ENCODE measurements around the gene ROBO1. TPM values are rescaled to one million over a fixed set of nuclear protein-coding genes. Genes with fewer than 3 reads are reported as not detected.
"Not testable (repeated sequence)": the region's sequence is repeated elsewhere in the genome, so short reads cannot be mapped to it uniquely, and the experiment has no call there.

Gene ROBO1
- total RNA-seq, 1 experiment from 2014 or later: 22.9 TPM

GRCh38 chr3:78708565-78709073 is 1059.2 kb downstream of the ROBO1 start:
- no peak for DNase-seq (ENCODE audit: low read depth)

- DNase-seq (ENCODE audit: low read depth): no peak
These were observed 1060.2 kb downstream of the ROBO1 start for GRCh38 chr3:78707609-78708008.

- DNase-seq (ENCODE audit: low read depth): no peak
These were observed 1060.8 kb downstream of the ROBO1 start for GRCh38 chr3:78706906-78707523.

- no peak for DNase-seq (ENCODE audit: low read depth)
These were observed 1063.9 kb downstream of the ROBO1 start for GRCh38 chr3:78703944-78704343.

GRCh38 chr3:78701537-78701936 is 1066.3 kb downstream of the ROBO1 start:
- no peak for DNase-seq (ENCODE audit: low read depth)

GRCh38 chr3:78698431-78698830 is 1069.4 kb downstream of the ROBO1 start:
- no peak for DNase-seq (ENCODE audit: low read depth)

GRCh38 chr3:78697426-78697825 is 1070.4 kb downstream of the ROBO1 start:
- no peak for DNase-seq (ENCODE audit: low read depth)

GRCh38 chr3:78690766-78691165 is 1077.0 kb downstream of the ROBO1 start:
- DNase-seq (ENCODE audit: low read depth): no peak

GRCh38 chr3:78689378-78689777 is 1078.4 kb downstream of the ROBO1 start:
- DNase-seq (ENCODE audit: low read depth): no peak

- DNase-seq (ENCODE audit: low read depth): no peak
These were observed 1080.3 kb downstream of the ROBO1 start for GRCh38 chr3:78687520-78687919.

- no peak for DNase-seq (ENCODE audit: low read depth)
These were observed 1084.5 kb downstream of the ROBO1 start for GRCh38 chr3:78683284-78683683.

- DNase-seq (ENCODE audit: low read depth): not testable (repeated sequence)
These were observed 1092.5 kb downstream of the ROBO1 start for GRCh38 chr3:78675119-78675805.

GRCh38 chr3:78670746-78671145 is 1097.1 kb downstream of the ROBO1 start:
- DNase-seq (ENCODE audit: low read depth): no peak

GRCh38 chr3:78670094-78670493 is 1097.7 kb downstream of the ROBO1 start:
- no peak for DNase-seq (ENCODE audit: low read depth)

GRCh38 chr3:78668302-78668701 is 1099.5 kb downstream of the ROBO1 start:
- DNase-seq (ENCODE audit: low read depth): no peak

- DNase-seq (ENCODE audit: low read depth): peak; percentile 32
These were observed 1101.4 kb downstream of the ROBO1 start for GRCh38 chr3:78666470-78666800.

- DNase-seq (ENCODE audit: low read depth): no peak
These were observed 1101.9 kb downstream of the ROBO1 start for GRCh38 chr3:78665776-78666469.

- no peak for DNase-seq (ENCODE audit: low read depth)
These were observed 1102.7 kb downstream of the ROBO1 start for GRCh38 chr3:78665101-78665500.

- DNase-seq (ENCODE audit: low read depth): no peak
These were observed 1106.8 kb downstream of the ROBO1 start for GRCh38 chr3:78660957-78661356.

- DNase-seq (ENCODE audit: low read depth): peak; percentile 31
These were observed 1108.3 kb downstream of the ROBO1 start for GRCh38 chr3:78659386-78659987.

GRCh38 chr3:78647726-78648125 is 1120.1 kb downstream of the ROBO1 start:
- DNase-seq (ENCODE audit: low read depth): no peak

GRCh38 chr3:78645628-78646310 is 1122.0 kb downstream of the ROBO1 start:
- DNase-seq (ENCODE audit: low read depth): peak; percentile 62
